ENCODE results near the gene RPS19.

- TF ChIP-seq CREM (IDR thresholded peaks at IDR 0.05; ENCODE audit: low read depth) (no peak), POLR2A (IDR thresholded peaks at IDR 0.05; ENCODE audit: low read depth, low read length) (no peak), POLR2AphosphoS5 (IDR thresholded peaks at IDR 0.05; ENCODE audit: low read length) (no peak), EZH2 (IDR thresholded peaks at IDR 0.05; ENCODE audit: borderline replicate concordance, control insufficient read depth, low read depth, low read length) (no peak), CTCF (IDR thresholded peaks at IDR 0.05 in 2 of 3, conservative IDR thresholded peaks at IDR 0.05 in 1 of 3; ENCODE audit: control insufficient read depth in 2 of 3, extremely low read depth in 1 of 3, insufficient read depth in 1 of 3, low read depth in 3 of 3, low read length in 3 of 3) (no peak), JUND (IDR thresholded peaks at IDR 0.05; ENCODE audit: low read depth, low read length) (no peak), MLLT1 (IDR thresholded peaks at IDR 0.05) (no peak), NRF1 (conservative IDR thresholded peaks at IDR 0.05; ENCODE audit: low read depth, low read length) (no peak), EP300 (IDR thresholded peaks at IDR 0.05; ENCODE audit: borderline replicate concordance in 1 of 2, control insufficient read depth in 1 of 2, low read depth in 2 of 2, low read length in 2 of 2) (no peak), HDAC6 (IDR thresholded peaks at IDR 0.05; ENCODE audit: unreplicated experiment) (no peak)
Observed at GRCh38 chr19:41843371-41843770, 16.7 kb upstream of the RPS19 start.

All from GM12878 (cell line).